Measurements from ENCODE around the gene ZDHHC14.

The ZDHHC14 gene

DNA sequence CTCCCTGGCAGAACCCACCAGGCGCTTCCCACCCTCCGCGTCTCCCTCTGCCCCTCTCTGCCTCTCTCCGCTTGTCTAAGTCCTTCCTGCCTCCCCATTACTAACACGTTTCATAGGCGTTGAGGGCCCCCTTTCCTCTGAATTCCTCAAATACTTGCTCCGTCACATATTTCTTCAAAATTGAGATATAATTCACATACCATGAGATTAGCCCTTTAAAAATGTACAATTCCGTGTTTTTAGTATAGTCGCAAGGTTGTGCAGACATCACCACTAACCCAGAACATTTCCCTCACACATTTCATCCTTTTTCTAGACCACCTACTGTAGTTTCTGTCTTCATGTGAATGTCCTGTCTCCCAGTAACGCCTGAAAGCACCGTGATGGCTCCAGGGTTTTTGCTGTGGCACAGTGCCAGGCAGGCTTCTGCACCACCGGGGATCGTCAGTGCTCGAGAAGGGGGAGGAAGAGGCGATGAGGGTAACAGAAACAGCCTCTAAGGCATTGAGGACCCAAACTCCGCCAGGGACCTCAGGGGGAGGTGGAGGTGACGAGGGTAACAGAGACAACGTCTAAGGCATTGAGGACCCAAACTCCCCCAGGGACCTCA is 300.2 kb downstream of the ZDHHC14 start:
- Histone ChIP-seq H3K4me3 (ENCODE audit: low read length) (no peak overlapping the region), H3K9me3 (ENCODE audit: control insufficient read depth, insufficient read depth, low read length) (no peaks in the 10 kb centered on the region), H3K36me3 (ENCODE audit: control insufficient read depth, low read length) (no peaks in the 10 kb centered on the region), H3K79me2 (ENCODE audit: control insufficient read depth, low read length) (no peaks in the 10 kb centered on the region), H3K4me2 (ENCODE audit: low read length) (no peak overlapping the region), H3K27me3 (ENCODE audit: control insufficient read depth, low read length) (peaks cover 3% of the 10 kb centered on the region; the same call in 1 of the 2 replicates), H3K27ac (ENCODE audit: low read depth, low read length) (no peak overlapping the region), H3K4me1 (ENCODE audit: control insufficient read depth, low read length) (no peaks in the 10 kb centered on the region), H3F3A (ENCODE audit: control insufficient read depth, insufficient read depth) (no peaks in the 10 kb centered on the region), H4K20me1 (ENCODE audit: control insufficient read depth, insufficient read depth, low read depth, low read length) (no peaks in the 10 kb centered on the region), H3K9me2 (replicated peaks; ENCODE audit: control insufficient read depth, low read length) (no peaks in the 10 kb centered on the region)
- TF ChIP-seq, protein P1, sequence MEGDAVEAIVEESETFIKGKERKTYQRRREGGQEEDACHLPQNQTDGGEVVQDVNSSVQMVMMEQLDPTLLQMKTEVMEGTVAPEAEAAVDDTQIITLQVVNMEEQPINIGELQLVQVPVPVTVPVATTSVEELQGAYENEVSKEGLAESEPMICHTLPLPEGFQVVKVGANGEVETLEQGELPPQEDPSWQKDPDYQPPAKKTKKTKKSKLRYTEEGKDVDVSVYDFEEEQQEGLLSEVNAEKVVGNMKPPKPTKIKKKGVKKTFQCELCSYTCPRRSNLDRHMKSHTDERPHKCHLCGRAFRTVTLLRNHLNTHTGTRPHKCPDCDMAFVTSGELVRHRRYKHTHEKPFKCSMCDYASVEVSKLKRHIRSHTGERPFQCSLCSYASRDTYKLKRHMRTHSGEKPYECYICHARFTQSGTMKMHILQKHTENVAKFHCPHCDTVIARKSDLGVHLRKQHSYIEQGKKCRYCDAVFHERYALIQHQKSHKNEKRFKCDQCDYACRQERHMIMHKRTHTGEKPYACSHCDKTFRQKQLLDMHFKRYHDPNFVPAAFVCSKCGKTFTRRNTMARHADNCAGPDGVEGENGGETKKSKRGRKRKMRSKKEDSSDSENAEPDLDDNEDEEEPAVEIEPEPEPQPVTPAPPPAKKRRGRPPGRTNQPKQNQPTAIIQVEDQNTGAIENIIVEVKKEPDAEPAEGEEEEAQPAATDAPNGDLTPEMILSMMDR (IDR thresholded peaks at IDR 0.05; ENCODE audit: low read depth, low read length, poor library complexity, severe bottlenecking): no peak
- TF ChIP-seq EZH2phosphoT487 (IDR thresholded peaks at IDR 0.05; ENCODE audit: borderline replicate concordance, low read length): no peak

DNA sequence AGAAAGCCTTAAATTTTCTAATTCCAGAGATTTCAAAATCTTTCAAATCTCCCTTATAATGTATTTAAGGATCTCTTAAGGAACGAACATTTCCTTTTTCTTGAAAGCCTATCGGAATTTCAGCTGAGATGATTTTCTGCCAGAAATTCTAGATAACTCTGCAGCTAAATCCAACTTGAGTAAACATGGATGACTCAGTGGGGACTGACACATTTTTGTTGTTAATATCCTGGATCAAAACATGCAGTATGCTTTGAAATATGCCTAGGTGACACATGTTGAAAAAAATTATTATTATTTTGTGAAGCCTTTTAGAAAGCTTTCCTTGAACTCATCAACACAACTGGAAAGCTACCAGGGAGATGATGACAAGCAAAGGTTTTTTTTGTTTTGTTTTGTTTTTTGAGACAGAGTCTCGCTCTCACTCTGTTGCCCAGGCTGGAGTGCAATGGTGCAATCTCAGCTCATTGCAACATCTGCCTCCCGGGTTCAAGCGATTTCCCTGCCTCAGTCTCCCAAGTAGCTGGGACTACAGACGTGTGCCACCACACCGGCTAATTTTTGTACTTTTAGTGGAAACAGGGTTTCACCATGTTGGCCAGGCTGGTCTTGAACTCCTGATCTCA is 302.0 kb downstream of the ZDHHC14 start:
- H3F3A ChIP-seq (ENCODE audit: control insufficient read depth, insufficient read depth): no peaks in the 10 kb centered on the region
- no peaks in the 10 kb centered on the region for H3K9me2 ChIP-seq (replicated peaks; ENCODE audit: control insufficient read depth, low read length)
- H3K36me3 ChIP-seq (ENCODE audit: control insufficient read depth, low read length): no peaks in the 10 kb centered on the region
- H4K20me1 ChIP-seq (ENCODE audit: control insufficient read depth, insufficient read depth, low read depth, low read length): no peaks in the 10 kb centered on the region
- no peaks in the 10 kb centered on the region for H3K4me1 ChIP-seq (ENCODE audit: control insufficient read depth, low read length)
- no peaks in the 10 kb centered on the region for H3K9me3 ChIP-seq (ENCODE audit: control insufficient read depth, insufficient read depth, low read length)
- H3K27me3 ChIP-seq (ENCODE audit: control insufficient read depth, low read length): peaks cover 3% of the 10 kb centered on the region; the same call in 1 of the 2 replicates
- no peak overlapping the region for H3K4me3 ChIP-seq (ENCODE audit: low read length)
- no peaks in the 10 kb centered on the region for H3K79me2 ChIP-seq (ENCODE audit: control insufficient read depth, low read length)
- no peak for TF ChIP-seq EZH2phosphoT487 (IDR thresholded peaks at IDR 0.05; ENCODE audit: borderline replicate concordance, low read length)
- TF ChIP-seq, protein P1 (IDR thresholded peaks at IDR 0.05; ENCODE audit: low read depth, low read length, poor library complexity, severe bottlenecking): no peak
- H3K27ac ChIP-seq (ENCODE audit: low read depth, low read length): no peak overlapping the region
- H3K4me2 ChIP-seq (ENCODE audit: low read length): no peak overlapping the region

DNA sequence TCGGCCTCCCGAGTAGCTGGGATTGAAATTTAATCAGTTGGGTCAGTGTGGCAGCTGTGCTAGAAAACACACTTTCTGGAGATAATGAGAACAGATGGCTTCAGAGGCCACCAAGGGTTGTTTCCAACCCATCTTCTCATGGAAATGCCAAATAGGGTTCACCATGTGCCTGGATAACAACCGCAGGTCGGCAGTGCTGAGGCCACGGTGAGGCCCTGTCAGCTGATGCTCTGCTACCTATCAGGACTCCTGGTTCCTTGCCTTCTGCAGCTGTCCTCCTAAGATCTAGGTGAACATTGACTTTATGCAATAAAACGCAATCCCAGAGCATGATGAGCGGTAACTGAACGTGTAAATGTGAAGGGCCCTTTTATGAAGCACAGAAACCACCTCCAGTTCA is 302.7 kb downstream of the ZDHHC14 start:
- Histone ChIP-seq H3K4me2 (ENCODE audit: low read length) (no peak overlapping the region), H4K20me1 (ENCODE audit: control insufficient read depth, insufficient read depth, low read depth, low read length) (no peaks in the 10 kb centered on the region), H3K9me3 (ENCODE audit: control insufficient read depth, insufficient read depth, low read length) (no peaks in the 10 kb centered on the region), H3K36me3 (ENCODE audit: control insufficient read depth, low read length) (no peaks in the 10 kb centered on the region), H3K9me2 (replicated peaks; ENCODE audit: control insufficient read depth, low read length) (no peaks in the 10 kb centered on the region), H3K27me3 (ENCODE audit: control insufficient read depth, low read length) (peaks cover 3% of the 10 kb centered on the region; the same call in 1 of the 2 replicates), H3F3A (ENCODE audit: control insufficient read depth, insufficient read depth) (no peaks in the 10 kb centered on the region), H3K27ac (ENCODE audit: low read depth, low read length) (no peak overlapping the region), H3K4me3 (ENCODE audit: low read length) (no peak overlapping the region), H3K79me2 (ENCODE audit: control insufficient read depth, low read length) (no peaks in the 10 kb centered on the region), H3K4me1 (ENCODE audit: control insufficient read depth, low read length) (no peaks in the 10 kb centered on the region)
- no peak for TF ChIP-seq EZH2phosphoT487 (IDR thresholded peaks at IDR 0.05; ENCODE audit: borderline replicate concordance, low read length)
- TF ChIP-seq, protein P1 (IDR thresholded peaks at IDR 0.05; ENCODE audit: low read depth, low read length, poor library complexity, severe bottlenecking): no peak
